Activated CD8-positive, alpha-beta memory T cell treated with anti-CD3 and anti-CD28 coated beads for 36 hours (primary cell): ENCODE measurements around the gene HDGFL2. TPM values are rescaled to one million over a fixed set of nuclear protein-coding genes. Genes with fewer than 3 reads are reported as not detected.

Experiments
- CTCF ChIA-PET: fragments of 350-600 bp; sonication (Branson Sonifier 250); formaldehyde crosslinking; loops from one replicate; lab custom pipeline; 2021; ENCODE audit warnings: antibody characterized with exemption; lab: Charles Lee
- POLR2A ChIA-PET: fragments of 350-600 bp; sonication (Branson Sonifier 250); formaldehyde crosslinking; loops from one replicate; lab custom pipeline; 2021; ENCODE audit warnings: antibody characterized with exemption; lab: Charles Lee
- total RNA-seq, 2 experiments: library from RNA; stranded (reverse); gene quantifications; one replicate each; pipeline ENCODE4 v1.2.3, GENCODE V29; 2021

HDGFL2 gene
- total RNA-seq, 2 experiments from 2014 or later = 45.8 to 47.0 TPM

DNA sequence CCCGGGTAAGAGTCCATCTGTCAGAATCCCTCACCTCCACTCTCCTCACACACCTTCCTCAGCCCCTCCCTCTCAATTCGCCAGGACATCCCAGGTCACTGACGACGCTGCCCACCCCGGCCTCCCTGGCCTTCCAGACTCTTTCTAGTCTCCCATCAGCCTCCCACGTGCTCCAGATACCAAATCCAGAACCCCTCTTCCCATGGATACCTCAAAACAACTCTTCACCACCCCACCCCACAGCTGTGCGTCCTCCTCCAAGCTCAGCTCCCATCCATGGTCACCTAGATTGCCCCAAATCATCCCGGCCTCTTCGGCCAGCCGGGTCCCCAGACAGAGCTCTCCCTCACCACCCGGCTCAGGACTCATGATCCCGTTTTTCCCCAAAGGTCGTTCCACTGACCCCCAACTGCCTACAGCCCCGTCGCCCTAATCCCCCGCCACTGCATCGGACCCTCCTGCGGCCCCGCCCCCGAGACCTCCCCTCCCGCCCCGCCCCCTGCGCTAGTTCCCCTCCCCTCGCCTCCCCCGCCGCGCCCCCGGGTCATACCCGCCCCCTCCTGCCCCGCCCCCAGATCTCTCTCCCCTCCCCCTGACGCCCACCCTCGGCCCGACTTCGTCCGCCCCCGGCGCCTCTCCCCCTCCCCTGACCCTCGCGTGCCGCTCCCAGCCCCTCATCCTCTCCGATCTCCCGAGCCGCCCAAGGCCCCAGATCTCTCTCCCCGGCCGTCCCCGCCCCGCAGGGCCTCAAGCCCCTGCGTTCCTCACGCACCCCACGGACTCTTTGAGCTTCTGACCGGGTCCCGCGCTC lies 15.0 kb upstream of the HDGFL2 start:
- ChIA-PET CTCF (no interaction called here), POLR2A (interaction anchor here (2.0 kb wide), 1 partner anchor 15 kb away, joined by 8 read pairs; the partner anchor contains the start of gene HDGFL2)

DNA sequence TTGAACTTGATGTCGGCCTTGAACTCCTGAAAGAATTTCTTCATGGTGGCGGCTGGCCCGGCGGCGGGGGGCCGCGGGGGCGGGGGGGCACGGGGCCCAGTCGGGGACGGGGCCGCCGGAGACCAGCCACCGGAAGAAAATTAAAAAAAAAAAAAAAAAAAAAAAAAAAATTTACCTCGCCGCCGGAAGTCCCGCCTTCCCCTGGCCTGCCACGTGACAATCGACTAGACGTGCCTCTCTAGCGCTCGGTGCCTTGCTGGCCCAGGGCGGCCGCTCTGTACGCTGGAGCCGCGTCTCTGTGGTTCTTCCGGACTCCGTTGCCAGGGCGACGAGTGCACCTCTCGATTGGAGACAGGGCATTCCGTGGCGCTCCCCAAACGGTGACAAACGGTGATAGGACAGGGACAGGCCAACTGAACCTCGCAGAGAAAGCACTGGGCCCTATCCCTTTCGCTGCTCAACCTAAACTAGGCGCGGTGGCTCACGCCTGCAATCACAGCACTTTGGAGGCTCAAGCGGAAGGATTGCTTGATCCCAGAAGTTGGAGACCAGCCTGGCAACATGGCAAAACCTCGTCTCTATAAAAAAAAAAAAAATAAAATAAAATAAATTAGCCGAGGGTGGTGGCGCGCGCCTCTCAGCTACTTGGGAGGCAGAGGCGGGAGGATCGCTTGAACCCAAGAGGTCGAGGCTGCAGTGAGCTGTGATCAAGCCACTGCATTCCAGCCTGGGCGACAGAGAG lies 14.3 kb upstream of the HDGFL2 start, which contains the start of gene UBXN6:
TSS of gene UBXN6 (minus strand) at position 141 of the 742 bp plus-strand sequence. CDS start at position 44, 97 bp downstream.
- ChIA-PET POLR2A (interaction anchor here (2.0 kb wide), 1 partner anchor 14 kb away, joined by 8 read pairs; the partner anchor contains the start of gene HDGFL2), CTCF (no interaction called here)

GRCh38 chr19:4464815-4465581 lies 7.1 kb upstream of the HDGFL2 start:
- ChIA-PET CTCF (interaction anchor here (0.6 to 1.0 kb wide), 2 partner anchors 172 to 459 kb away, joined by 3 to 5 read pairs; no protein-coding TSS in a partner anchor), POLR2A (no interaction called here)

DNA sequence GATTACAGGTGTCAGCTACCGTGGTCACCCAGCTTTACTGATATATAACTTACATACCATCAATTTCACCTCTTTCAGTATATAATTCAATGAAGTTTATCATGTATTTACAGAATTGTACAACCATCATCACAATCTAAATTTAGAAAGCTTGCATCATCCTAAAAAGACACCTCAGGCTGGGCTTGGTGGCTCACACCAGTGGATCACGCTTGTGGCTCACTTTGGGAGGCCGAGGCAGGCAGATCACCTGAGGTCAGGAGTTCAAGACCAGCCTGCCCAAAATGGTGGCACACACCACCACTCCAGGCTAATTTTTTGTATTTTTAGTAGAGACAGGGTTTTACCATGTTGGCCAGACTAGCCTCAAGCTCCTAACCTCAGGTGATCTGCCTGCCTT lies 4.3 kb upstream of the HDGFL2 start:
- ChIA-PET POLR2A (interaction anchor here (0.7 kb wide), 1 partner anchor 10 kb away, joined by 8 read pairs; no protein-coding TSS in a partner anchor), CTCF (no interaction called here)

GRCh38 chr19:4471403-4472173 lies 509 bp upstream of the HDGFL2 start:
- ChIA-PET POLR2A (interaction anchor here (0.7 to 1.6 kb wide), 4 partner anchors 15 to 128 kb away, joined by 3 to 8 read pairs (median 4); partner anchors contain the start of genes MPND and UBXN6), CTCF (interaction anchor here (0.6 to 2.6 kb wide), 3 partner anchors 53 to 320 kb away, joined by 3 to 8 read pairs (median 7); partner anchors contain the start of gene FEM1A)

DNA sequence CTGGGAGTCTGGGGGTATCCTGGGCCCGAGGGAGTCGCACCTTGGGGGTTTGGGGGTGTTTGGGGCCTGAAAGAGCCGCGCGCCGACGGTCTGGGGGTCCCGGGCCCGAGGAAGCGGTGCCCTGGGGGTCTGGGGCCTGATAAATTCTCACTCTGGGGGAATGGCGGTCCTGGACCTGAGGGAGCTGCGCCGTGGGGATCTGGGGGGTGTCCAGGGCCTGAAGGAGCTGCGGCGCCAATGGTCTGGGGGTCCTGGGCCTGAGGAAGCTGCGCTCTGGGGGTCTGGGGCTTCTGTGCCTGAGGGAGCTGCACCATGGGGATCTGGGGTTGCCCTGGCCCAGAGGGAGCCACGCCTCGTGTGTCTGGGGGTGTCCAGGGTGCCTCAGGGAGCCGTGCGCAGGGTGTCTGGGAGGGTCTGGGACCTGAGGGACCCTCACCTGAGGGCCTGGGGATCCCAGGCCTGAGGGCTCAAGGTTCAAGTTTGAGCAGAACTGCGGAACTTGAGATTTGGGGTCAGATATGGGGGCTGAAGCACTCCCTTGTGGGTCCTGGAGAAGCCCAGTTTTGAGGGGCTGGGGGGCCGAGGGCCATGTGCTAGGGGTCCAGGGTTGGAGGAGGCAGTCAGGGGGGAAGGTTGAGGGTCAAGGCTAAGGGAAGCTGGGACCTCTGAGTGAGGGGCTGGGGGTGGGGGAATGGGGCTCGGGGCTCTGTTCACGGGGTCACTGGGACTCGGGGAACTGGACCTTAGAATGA lies 1.1 kb downstream of the HDGFL2 start:
- ChIA-PET CTCF (interaction anchor here (0.6 to 2.6 kb wide), 2 partner anchors 52 to 567 kb away, joined by 3 to 7 read pairs; no protein-coding TSS in a partner anchor), POLR2A (no interaction called here)

DNA sequence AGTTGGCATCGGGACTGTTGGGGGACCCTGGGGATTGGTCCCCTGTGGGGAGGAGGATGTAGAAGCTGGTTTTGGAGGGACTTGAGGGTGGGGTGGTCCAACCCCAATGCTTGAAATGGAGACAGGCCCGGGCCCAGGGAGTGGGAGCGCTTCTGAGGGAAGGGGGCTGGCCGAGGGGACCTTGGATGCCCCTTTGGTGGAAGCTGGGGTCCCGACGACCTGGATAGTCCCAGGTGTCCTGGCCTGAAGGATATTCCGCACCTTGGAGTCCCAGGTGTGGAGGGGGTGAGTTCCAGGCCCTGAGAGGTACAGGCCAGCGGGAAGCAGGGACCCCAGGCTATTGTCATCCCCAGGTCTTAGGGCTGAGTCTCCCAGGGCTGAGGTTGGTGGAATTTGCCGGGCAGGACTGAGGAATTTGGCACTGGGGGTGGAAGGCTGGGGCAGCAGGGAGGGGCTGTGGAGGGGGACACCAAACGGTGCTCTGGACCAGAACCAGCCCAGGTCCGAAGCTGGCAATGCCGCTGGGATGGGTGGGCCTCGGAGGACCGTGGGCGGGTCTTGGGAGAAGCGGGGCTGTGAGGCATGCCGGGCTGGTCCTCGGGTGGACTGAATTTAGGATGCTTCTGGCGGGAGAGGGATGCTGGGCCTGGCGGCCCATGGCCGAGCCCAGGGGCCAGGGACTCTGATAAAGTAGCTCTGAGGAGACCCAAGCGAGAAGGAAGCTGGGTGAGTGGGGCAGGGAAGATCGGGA lies 1.8 kb downstream of the HDGFL2 start:
- POLR2A ChIA-PET = interaction anchor here (0.5 kb wide), 1 partner anchor 14 kb away, joined by 4 read pairs; no protein-coding TSS in a partner anchor

GRCh38 chr19:4474514-4475022 lies 2.5 kb downstream of the HDGFL2 start:
- ChIA-PET CTCF (interaction anchor here (1.1 kb wide), 1 partner anchor 161 kb away, joined by 3 read pairs; no protein-coding TSS in a partner anchor), POLR2A (no interaction called here)

More for the DNA sequence above, 1.8 kb downstream of the HDGFL2 start:
- CTCF ChIA-PET = interaction anchor here (1.1 kb wide), 1 partner anchor 162 kb away, joined by 3 read pairs; no protein-coding TSS in a partner anchor

DNA sequence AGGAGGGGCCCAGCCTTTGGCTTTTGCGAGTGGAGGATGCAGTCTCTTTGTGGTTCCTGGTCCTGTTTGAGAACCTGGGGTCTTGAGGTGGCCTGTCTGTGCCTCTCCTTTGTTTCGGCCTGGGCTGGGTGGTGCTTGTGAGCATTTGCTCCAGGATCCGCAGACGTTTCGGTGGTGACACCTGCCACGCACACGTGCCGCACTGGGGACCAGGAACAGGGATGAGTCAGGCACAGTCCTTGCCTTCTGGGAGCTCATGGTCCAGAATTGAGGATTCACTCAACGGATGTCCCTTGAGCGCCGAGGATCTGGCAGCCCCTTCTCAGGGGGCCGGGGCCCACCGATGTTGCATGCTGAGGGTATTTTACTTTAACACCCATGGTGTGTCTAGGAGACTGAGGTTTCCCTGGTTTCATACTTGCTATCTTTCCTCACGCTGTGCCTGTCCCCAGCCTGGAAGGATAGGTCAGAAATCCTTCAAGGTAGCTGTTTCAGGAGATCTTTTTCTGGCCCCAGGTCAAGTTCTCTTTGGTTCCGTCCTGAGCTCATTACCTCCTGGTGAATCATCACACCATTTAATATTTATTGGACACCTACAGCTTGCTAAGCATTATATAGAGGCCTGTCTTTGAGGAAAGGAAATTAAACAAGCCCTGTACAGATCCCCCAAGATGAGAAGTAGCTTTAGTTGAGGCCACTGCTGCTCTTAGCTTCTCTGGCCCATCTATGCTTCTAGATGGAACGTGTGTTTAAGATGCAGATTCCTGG lies 5.1 kb downstream of the HDGFL2 start:
- ChIA-PET POLR2A (interaction anchor here (0.6 kb wide), 1 partner anchor 9 kb away, joined by 8 read pairs; no protein-coding TSS in a partner anchor), CTCF (interaction anchor here (0.7 kb wide), 1 partner anchor 485 kb away, joined by 4 read pairs; no protein-coding TSS in a partner anchor)

GRCh38 chr19:4482721-4483364 lies 10.7 kb downstream of the HDGFL2 start:
- CTCF ChIA-PET = interaction anchor here (0.9 kb wide), 1 partner anchor 41 kb away, joined by 3 read pairs; no protein-coding TSS in a partner anchor
- POLR2A ChIA-PET = no interaction called here

GRCh38 chr19:4483385-4483784 lies 11.3 kb downstream of the HDGFL2 start:
- POLR2A ChIA-PET = no interaction called here

GRCh38 chr19:4487572-4487971 lies 15.5 kb downstream of the HDGFL2 start:
- ChIA-PET CTCF (no interaction called here), POLR2A (interaction anchor here (0.7 kb wide), 1 partner anchor 14 kb away, joined by 4 read pairs; no protein-coding TSS in a partner anchor)

More at GRCh38 chr19:4483385-4483784, 11.3 kb downstream of the HDGFL2 start:
- CTCF ChIA-PET = interaction anchor here (0.7 kb wide), 1 partner anchor 152 kb away, joined by 3 read pairs; no protein-coding TSS in a partner anchor

DNA sequence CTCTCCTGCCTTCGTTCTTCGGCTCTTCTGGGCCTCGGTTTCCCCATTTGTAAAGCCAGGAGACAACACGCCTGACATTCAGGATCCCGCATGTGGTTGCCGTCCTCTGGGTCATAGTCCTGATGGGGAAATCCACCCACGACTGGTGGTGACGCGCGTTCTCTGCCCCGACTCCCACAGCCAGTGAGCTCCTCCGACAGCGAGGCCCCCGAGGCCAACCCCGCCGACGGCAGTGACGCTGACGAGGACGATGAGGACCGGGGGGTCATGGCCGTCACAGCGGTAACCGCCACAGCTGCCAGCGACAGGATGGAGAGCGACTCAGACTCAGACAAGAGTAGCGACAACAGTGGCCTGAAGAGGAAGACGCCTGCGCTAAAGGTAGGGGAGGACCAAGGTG lies 16.4 kb downstream of the HDGFL2 start:
- CTCF ChIA-PET = no interaction called here
- POLR2A ChIA-PET = no interaction called here

DNA sequence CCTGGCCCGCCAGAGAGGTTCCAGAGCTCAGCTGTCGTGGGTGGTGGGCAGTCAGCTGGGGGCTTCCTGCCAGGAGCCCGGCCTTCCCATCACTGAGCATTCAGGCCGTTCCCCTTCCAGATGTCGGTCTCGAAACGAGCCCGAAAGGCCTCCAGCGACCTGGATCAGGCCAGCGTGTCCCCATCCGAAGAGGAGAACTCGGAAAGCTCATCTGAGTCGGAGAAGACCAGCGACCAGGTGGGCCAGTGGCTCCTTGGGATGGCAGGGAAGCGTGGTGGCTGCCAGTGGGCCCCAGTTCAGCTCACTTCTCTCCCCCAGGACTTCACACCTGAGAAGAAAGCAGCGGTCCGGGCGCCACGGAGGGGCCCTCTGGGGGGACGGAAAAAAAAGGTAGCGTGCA lies 19.3 kb downstream of the HDGFL2 start:
- ChIA-PET POLR2A (no interaction called here), CTCF (no interaction called here)
